IMR-90 (cell line): ENCODE data around the gene COL4A2. TPM values are rescaled to one million over a fixed set of nuclear protein-coding genes. Genes with fewer than 3 reads are reported as not detected.

ENCODE experiments used
- ATAC-seq: fragments of 200-7000 bp; cut with Tn5 transposase; 2 replicates; pipeline ENCODE4 v1.9.1; 2020; ENCODE audit warnings: low read depth, mild to moderate bottlenecking, moderate library complexity
- BruUV-seq: library from RNA; stranded (reverse); fragments of 400-500 nt; replicated peaks from 2 replicates; lab custom pipeline; 2021; lab: Mats Ljungman, UMichigan
- CTCF ChIA-PET: fragments of 300-600 bp; formaldehyde crosslinking; extraction: SDS; loops from one replicate; lab custom pipeline; 2021; ENCODE audit warnings: antibody characterized with exemption; lab: Yijun Ruan, JAX
- POLR2A ChIA-PET: fragments of 300-600 bp; sonication (Branson Sonifier 250); formaldehyde crosslinking; loops from one replicate; lab custom pipeline; 2022; ENCODE audit warnings: antibody characterized with exemption; ENCODE audit not compliant: unreplicated experiment; lab: Charles Lee
- DNase-seq: peaks from one replicate; pipeline ENCODE4 v3.0.0; 2013
- H2AFZ ChIP-seq: replicated peaks from 2 replicates; pipeline ENCODE3; 2013; ENCODE audit warnings: low read length, mild to moderate bottlenecking; ENCODE audit not compliant: poor library complexity
- H2AK5ac ChIP-seq: 2 replicates; pipeline ENCODE4 v1.6.1; 2013; ENCODE audit warnings: low read depth, low read length, inconsistent platforms
- H2AK9ac ChIP-seq: replicated peaks from 2 replicates; pipeline ENCODE3; 2013; ENCODE audit warnings: mild to moderate bottlenecking, low read depth, low read length, moderate library complexity; ENCODE audit not compliant: poor library complexity
- H2BK120ac ChIP-seq: 2 replicates; pipeline ENCODE4 v1.6.1; 2013; ENCODE audit warnings: low read depth, low read length, inconsistent platforms
- H2BK15ac ChIP-seq: 3 replicates; pipeline ENCODE4 v1.6.1; 2013; ENCODE audit warnings: low read depth, low read length, inconsistent platforms
- H2BK20ac ChIP-seq: 2 replicates; pipeline ENCODE4 v1.6.1; 2013; ENCODE audit warnings: low read depth, mild to moderate bottlenecking, inconsistent platforms, low read length, moderate library complexity
- H2BK5ac ChIP-seq: 2 replicates; pipeline ENCODE4 v1.6.1; 2013; ENCODE audit warnings: mild to moderate bottlenecking, low read depth, low read length, inconsistent platforms; ENCODE audit not compliant: poor library complexity, severe bottlenecking
- H3K14ac ChIP-seq: replicated peaks from 2 replicates; pipeline ENCODE4 v1.6.1; 2013; ENCODE audit warnings: low read depth, low read length, inconsistent platforms
- H3K18ac ChIP-seq: 2 replicates; pipeline ENCODE4 v1.6.1; 2013; ENCODE audit warnings: low read depth, low read length, control low read depth
- H3K23ac ChIP-seq: 2 replicates; pipeline ENCODE4 v1.6.1; 2013; ENCODE audit warnings: low read depth, low read length, inconsistent platforms
- H3K27ac ChIP-seq: 2 replicates; pipeline ENCODE4 v1.5.1; 2013; ENCODE audit warnings: mild to moderate bottlenecking, control low read depth, low read length; ENCODE audit not compliant: insufficient read depth
- H3K27me3 ChIP-seq: 2 replicates; pipeline ENCODE4 v1.6.1; 2013; ENCODE audit warnings: low read length; ENCODE audit not compliant: control insufficient read depth, insufficient read depth
- H3K36me3 ChIP-seq: 2 replicates; pipeline ENCODE4 v1.6.1; 2013; ENCODE audit warnings: low read length, mixed read lengths; ENCODE audit not compliant: control insufficient read depth, insufficient read depth
- H3K4ac ChIP-seq: 2 replicates; pipeline ENCODE4 v1.6.1; 2013; ENCODE audit warnings: low read depth, low read length, inconsistent platforms
- H3K4me1 ChIP-seq: 2 replicates; pipeline ENCODE4 v1.6.1; 2013; ENCODE audit warnings: low read length, mixed read lengths; ENCODE audit not compliant: control insufficient read depth, insufficient read depth
- H3K4me2 ChIP-seq: 2 replicates; pipeline ENCODE4 v1.6.1; 2013; ENCODE audit warnings: low read depth, mild to moderate bottlenecking, control low read depth, low read length, moderate library complexity
- H3K4me3 ChIP-seq: 2 replicates; pipeline ENCODE4 v1.5.1; 2013; ENCODE audit warnings: low read depth, mild to moderate bottlenecking, control low read depth, low read length, moderate library complexity; ENCODE audit not compliant: insufficient read depth
- H3K56ac ChIP-seq: 2 replicates; pipeline ENCODE4 v1.6.1; 2013; ENCODE audit warnings: low read length, inconsistent platforms; ENCODE audit not compliant: insufficient read depth; ENCODE audit errors: extremely low read depth
- H3K79me1 ChIP-seq, 2 experiments: 2 replicates each; pipeline ENCODE4 v1.6.1; 2013; ENCODE audit warnings: low read length in 2 of 2, inconsistent platforms in 1 of 2, low read depth in 1 of 2
- H3K9ac ChIP-seq: 2 replicates; pipeline ENCODE4 v1.6.1; 2013; ENCODE audit warnings: low read depth, low read length, control low read depth
- H3K9me1 ChIP-seq: 2 replicates; pipeline ENCODE4 v1.6.1; 2013; ENCODE audit warnings: low read length, inconsistent platforms; ENCODE audit not compliant: insufficient read depth
- H3K9me3 ChIP-seq: 2 replicates; pipeline ENCODE4 v1.6.1; 2013; ENCODE audit warnings: low read length; ENCODE audit not compliant: control insufficient read depth, insufficient read depth
- H4K20me1 ChIP-seq: 2 replicates; pipeline ENCODE4 v1.6.1; 2013; ENCODE audit warnings: low read length, inconsistent platforms; ENCODE audit not compliant: insufficient read depth
- H4K5ac ChIP-seq: 2 replicates; pipeline ENCODE4 v1.6.1; 2013; ENCODE audit warnings: mild to moderate bottlenecking, low read depth, low read length, control low read depth
- H4K8ac ChIP-seq, 2 experiments: 2 replicates each; pipeline ENCODE4 v1.6.1; 2013; ENCODE audit warnings: low read depth in 2 of 2, low read length in 2 of 2, control low read depth in 1 of 2, inconsistent platforms in 1 of 2
- H4K91ac ChIP-seq: 2 replicates; pipeline ENCODE4 v1.6.1; 2013; ENCODE audit warnings: low read depth, low read length, inconsistent platforms; ENCODE audit not compliant: insufficient read depth
- CTCF ChIP-seq: conservative IDR thresholded peaks from 2 replicates; pipeline ENCODE4 v1.5.1; 2012; ENCODE audit warnings: mild to moderate bottlenecking, low read depth, low read length, improper control_type of control experiment
- FOS ChIP-seq: fragments of 150-350 bp; IDR thresholded peaks from 2 replicates; pipeline ENCODE4 v1.6.1; 2016; ENCODE audit warnings: low read depth, low read length
- NFE2L2 ChIP-seq: fragments of 150-350 bp; IDR thresholded peaks from 2 replicates; pipeline ENCODE4 v1.6.1; 2016; ENCODE audit warnings: low read depth, mild to moderate bottlenecking, low read length
- RCOR1 ChIP-seq: IDR thresholded peaks from 2 replicates; pipeline ENCODE4 v1.6.1; 2012; ENCODE audit warnings: mild to moderate bottlenecking, low read length, improper control_type of control experiment; ENCODE audit not compliant: insufficient replicate concordance
- WGBS, 2 experiments: methylation state at CpG; one replicate each; pipeline versions ENCODE4 v1.1.5 to v1.1.7; 2013; ENCODE audit warnings: missing lambda C conversion rate in 2 of 2; ENCODE audit not compliant: insufficient read length in 1 of 2; ENCODE audit errors: extremely low coverage in 2 of 2; 5-methylcytosine and 5-hydroxymethylcytosine counted together
- dilution Hi-C: fragments of 300-500 bp; cut with HindIII; formaldehyde crosslinking; loops from one replicate; pipeline ENCODE4 v1.14.3; 2018; ENCODE audit warnings: low sequenced_read_pairs; ENCODE audit not compliant: unreplicated experiment
- in situ Hi-C: fragments of 300-500 bp; cut with MboI; formaldehyde crosslinking; loops from 3 replicates; pipeline ENCODE4 v1.14.3; 2019; ENCODE audit warnings: low sequenced_read_pairs, inconsistent platforms, mixed read lengths
- intact Hi-C: fragments of 100-400 bp; cut with micrococcal nuclease; formaldehyde crosslinking; loops from 2 replicates; pipeline ENCODE4 v1.10.0; 2022
- polyA plus RNA-seq, 3 experiments: library from polyadenylated mRNA; depleted of rRNA; stranded (reverse); fragments of >200 nt; gene quantifications; 2 replicates each; pipeline ENCODE4 v1.2.3, GENCODE V29; 2012; ENCODE audit warnings: low replicate concordance in 1 of 3
- total RNA-seq: library from RNA; depleted of rRNA; stranded (reverse); fragments of >200 nt; gene quantifications from 2 replicates; pipeline ENCODE4 v1.2.3, GENCODE V29; 2012

Gene COL4A2
- total and polyA plus RNA-seq, 2 of the 4 experiments (the other 2 are of a cell fraction), result 90.7 to 457 TPM

- Histone ChIP-seq H3K36me3 (0 out of 2 replicates have a peak, but pooled peaks cover 2% of the 10 kb centered on the region), H3K9me3 (peaks cover 2% of the 10 kb centered on the region; the same call in 1 of the 2 replicates), H3K4ac (no peak overlapping the region), H3K14ac (no peak overlapping the region), H3K23ac (no peak overlapping the region), H4K5ac (no peak overlapping the region), H2AK9ac (no peak overlapping the region), H2BK5ac (no peak overlapping the region), H3K18ac (no peak overlapping the region), H2AFZ (peak overlapping the region; percentile 88), H2AK5ac (no peak overlapping the region), H3K27me3 (no peaks in the 10 kb centered on the region), H3K56ac (no peak overlapping the region), H4K8ac (no peak overlapping the region), H3K9ac (peak overlapping the region; percentile 43; the same call in 1 of the 2 replicates), H4K91ac (no peak overlapping the region), H2BK20ac (no peak overlapping the region), H2BK120ac (no peak overlapping the region), H4K20me1 (no peaks in the 10 kb centered on the region), H3K79me1 (peaks cover 0 to 3% of the 10 kb centered on the region in 2 experiments; a peak in 1 of 4 replicates), H3K4me1 (peaks cover 8% of the 10 kb centered on the region), H3K4me3 (peak overlapping the region; percentile 4), H2BK15ac (no peak overlapping the region), H3K4me2 (peak overlapping the region; percentile 65), H3K27ac (peak overlapping the region; percentile 41; the same call in 1 of the 2 replicates), H3K9me1 (peaks cover 3% of the 10 kb centered on the region; the same call in 1 of the 2 replicates)
- TF ChIP-seq FOS (no peak), RCOR1 (no peak), CTCF (no peak), NFE2L2 (no peak)
- BruUV-seq, result no TSS peak
- DNase-seq, result no peak
- CTCF ChIA-PET, result no interaction called here
- intact Hi-C loops, result loop anchor here (5.0 kb wide), 1 partner anchor 48 kb away; no protein-coding TSS in a partner anchor
- dilution Hi-C loops, result no loop called here
- ATAC-seq, result no peak
- in situ Hi-C loops, result no loop called here
- POLR2A ChIA-PET, result no interaction called here
- 62% methylated on average over 2 of the region's 6 CpGs; no CpG with 5 or more reads in 1 of the 2 experiments for WGBS, 2 experiments
Measured at GRCh38 chr13:110559986-110560385, 252.9 kb downstream of the COL4A2 start.
